Inferior parietal cortex (tissue), 1 donor: ENCODE data around the gene ASAP3.
"Not testable (repeated sequence)": the region's sequence is repeated elsewhere in the genome, so short reads cannot be mapped to it uniquely, and the experiment has no call there.

ENCODE experiments used
- DNase-seq: peaks from one replicate; pipeline ENCODE4 v3.0.0-alpha.2; 2016; ENCODE audit errors: extremely low spot score

Gene ASAP3

DNA sequence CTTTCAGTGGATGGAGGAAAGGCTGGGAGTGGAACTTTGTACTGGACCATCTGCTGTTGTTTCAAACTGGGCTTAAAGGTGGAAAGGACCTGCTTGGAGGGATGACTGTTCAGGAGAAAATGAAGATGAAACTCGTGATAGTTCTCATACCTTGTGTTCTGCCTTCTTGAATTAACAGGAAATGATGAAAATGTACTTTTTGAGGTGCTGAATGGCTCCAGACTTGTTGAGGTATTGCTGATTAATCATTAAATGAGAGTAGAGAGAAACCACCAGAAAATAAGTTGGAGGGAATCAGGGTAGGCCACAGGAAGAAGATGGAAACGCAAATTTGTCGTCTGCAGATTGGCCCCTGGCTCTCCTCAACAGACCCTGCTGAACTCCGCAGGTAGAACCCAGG is 88.1 kb downstream of the ASAP3 start:
- DNase-seq: no peak

DNA sequence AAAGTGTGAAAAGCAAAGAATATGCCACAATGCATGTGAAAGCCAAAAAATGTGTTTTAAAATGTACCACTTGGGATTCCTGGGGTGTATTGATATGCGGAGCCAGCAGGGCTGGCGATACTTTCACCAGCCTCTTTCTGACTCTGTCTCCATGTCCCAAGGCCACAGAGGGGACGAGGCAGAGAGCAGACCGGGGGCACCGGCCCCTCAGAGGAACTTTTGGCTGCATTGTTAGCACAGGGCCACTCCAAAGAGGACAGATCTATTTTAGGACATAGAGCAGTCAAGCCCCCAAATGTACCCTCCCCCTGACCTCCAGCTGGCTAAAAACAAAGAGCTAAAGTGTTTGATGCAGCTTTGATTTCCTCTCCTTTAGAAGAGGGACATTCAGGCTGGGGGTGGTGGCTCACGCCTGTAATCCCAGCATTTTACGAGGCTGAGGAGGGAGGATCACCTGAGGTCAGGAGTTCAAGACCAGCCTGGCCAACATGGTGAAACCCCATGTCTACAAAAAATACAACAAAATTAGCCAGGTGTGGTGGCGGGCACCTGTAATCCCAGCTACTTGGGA is 88.7 kb downstream of the ASAP3 start:
- DNase-seq: no peak

DNA sequence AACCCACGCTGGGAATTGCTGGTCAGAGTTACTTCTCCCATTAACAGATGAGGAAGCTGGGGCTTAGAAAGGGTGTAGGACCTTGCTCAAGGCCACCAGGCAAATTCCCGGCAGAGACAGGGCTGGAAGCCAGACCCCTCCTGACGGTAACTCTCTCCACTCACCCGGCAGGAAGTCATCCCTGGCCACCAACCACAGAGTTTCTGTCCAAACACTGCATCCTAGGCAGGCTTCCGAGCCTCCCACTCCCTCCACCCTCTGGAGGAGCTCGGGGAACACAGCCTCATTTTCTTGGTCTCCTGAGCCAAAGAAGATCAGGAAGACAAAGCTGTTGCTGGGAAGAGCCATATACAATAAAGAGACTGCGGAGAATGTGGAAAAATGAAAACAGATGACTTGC is 89.3 kb downstream of the ASAP3 start:
- no peak for DNase-seq

DNA sequence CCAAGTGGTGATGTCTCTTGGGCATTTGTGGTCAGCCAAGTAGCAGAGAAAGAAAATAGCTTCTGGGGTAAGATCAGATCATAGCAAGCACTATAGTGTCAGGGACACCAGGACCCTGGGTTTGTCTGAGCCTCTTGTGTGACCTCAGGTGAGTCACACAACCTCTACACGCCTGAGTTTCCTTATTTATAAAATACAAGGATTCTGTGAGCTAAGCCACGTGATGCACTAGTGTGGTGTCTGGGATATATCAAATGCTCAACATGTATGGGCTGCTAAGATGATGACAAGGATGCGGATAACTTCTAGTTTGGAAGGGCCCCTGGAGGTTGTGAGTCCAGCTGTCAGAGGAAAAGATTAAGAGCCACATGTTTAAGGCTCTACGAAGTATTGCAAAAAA is 89.8 kb downstream of the ASAP3 start:
- DNase-seq: no peak

DNA sequence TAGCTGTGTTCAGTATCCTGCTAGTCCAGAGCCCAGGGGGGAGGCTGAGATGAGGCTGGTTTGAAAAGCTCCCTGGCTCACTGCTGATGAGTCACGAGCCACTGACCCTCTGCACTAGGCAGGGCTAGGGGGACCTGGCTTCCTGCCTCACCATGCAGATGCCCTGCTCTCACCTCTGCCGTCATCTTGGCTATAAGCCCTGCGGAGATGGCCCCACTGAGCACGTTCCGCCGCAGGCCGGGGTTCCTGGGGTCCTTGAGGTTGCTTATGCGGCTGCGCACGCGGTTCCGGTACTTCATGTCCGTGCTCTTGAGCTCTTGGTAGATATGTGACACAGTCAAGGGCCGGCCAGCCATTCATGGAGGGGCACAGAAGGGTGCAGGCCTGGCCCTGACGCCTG is 90.3 kb downstream of the ASAP3 start:
- DNase-seq: no peak

DNA sequence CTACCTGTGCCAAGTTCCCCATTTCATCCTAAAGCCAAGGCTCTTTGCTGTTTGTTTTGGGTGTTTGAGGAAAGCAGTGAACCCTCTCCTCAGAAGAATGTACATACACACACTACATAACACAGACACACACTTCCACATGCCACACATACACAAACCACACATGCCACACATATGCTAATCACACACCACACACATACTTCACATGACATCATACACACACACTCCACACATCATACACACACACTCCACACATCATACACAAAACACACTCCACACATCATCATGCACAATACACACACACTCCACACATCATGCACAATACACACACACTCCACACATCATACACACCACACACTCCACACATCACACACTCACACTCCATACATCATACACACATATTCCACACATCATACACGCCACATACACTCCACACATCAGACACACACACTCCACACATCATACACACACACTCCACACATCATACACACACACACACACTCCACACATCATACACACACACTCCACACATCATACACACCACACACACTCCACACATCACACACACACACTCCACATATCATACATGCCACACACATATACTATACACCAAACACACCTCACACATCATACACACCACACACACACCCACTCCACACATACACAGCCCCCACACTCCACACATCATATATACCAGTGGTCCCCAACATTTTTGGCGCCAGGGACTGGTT is 91.7 kb downstream of the ASAP3 start:
- no peak for DNase-seq

DNA sequence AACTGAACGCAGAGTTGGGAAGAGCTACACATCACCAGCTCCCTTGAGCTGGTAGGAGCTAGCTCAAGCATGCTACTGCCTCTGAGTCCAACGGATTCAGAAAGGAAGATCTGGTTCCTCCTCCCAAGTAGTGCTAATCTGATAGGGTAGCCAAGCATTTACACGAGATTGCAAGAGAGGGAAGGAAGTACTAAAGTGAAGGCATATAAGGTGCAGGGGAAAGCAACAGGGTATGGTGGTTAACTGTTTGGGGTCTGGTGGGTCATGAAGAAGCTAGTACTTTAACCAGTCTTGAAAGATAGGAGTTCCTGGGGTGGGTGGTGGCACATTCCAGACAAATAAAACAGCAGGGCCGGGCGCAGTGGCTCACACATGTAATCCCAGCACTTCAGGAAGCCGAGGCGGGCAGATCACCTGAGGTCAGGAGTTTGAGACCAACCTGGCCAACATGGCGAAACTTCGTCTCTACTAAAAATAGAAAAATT is 94.1 kb downstream of the ASAP3 start:
- DNase-seq: no peak

DNA sequence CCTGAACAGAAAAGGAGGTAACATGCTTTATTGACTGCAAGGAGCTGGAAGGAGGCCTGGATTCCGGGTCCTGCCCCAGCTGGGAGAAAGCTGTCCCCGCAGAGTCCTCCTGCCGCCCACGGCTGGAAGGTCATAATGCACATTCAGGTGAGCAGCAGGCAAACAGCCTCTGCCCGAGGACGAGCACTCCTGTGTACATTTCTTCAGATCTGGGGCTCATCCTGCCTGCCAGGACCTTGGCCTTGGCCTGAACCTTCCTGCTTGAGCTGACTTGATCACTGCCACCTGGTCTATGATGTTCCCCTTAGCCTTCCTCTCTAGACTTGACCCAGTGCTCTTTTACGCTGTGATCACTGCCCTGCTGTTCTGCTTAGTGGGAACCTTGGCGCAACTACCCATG is 96.5 kb downstream of the ASAP3 start:
- DNase-seq: no peak

DNA sequence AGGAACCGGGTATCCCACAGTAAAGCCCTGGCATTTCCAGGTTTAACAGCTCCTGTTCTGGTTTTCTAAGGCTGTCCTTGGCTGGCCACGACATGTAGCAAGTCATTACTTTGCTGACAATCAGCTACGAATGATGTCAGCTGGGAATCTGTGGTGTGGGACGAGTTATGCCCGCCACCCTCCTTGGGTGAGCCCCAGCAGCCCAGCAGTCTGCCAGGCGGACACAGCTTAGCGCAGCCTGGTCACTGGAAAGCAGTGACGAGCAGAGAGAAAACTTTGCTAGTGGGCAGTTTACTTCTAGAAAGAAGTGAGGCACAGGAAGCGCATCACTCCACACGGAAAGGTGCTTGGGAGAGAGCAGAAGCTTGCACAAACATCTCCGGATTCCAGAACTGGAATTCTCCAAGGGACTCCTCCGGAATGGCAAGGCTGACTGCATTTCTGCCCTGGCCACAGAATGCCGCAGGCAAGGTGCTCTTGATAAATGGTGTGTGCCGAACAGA is 98.8 kb downstream of the ASAP3 start:
- DNase-seq: no peak

DNA sequence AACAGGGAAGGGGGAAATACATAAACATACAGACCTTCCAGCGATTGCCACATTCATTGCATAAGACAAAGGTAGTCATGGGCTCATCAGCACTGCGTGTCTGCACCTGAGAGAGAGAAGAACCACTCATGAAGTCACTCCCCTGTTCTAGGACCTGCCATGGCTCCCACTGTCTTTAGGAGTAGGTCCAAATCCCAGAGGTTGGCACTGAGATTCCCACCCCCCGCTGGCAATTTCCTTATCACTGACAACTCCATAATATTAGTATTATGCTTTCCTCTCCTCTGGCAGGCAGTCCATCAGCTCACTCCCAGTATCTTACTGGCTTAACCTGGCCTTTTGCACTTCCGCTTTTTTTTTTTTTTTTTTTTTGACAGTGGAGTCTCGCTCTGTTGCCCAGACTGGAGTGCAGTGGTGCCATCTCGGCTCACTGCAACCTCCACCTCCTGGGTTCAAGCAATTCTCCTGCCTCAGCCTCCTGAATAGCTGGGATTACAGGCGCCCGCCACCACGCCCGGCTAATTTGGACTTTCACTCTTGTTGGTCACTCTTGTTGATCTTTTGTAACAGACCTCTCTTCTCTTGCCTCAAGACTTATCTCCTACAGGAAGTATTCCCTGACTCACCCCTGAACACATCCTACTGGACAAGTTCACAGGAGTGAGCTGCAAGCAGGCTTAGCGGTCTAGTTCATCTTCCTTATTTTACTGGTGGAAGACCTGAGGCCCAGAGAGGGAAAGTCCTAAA is 99.5 kb downstream of the ASAP3 start:
- DNase-seq: no peak

DNA sequence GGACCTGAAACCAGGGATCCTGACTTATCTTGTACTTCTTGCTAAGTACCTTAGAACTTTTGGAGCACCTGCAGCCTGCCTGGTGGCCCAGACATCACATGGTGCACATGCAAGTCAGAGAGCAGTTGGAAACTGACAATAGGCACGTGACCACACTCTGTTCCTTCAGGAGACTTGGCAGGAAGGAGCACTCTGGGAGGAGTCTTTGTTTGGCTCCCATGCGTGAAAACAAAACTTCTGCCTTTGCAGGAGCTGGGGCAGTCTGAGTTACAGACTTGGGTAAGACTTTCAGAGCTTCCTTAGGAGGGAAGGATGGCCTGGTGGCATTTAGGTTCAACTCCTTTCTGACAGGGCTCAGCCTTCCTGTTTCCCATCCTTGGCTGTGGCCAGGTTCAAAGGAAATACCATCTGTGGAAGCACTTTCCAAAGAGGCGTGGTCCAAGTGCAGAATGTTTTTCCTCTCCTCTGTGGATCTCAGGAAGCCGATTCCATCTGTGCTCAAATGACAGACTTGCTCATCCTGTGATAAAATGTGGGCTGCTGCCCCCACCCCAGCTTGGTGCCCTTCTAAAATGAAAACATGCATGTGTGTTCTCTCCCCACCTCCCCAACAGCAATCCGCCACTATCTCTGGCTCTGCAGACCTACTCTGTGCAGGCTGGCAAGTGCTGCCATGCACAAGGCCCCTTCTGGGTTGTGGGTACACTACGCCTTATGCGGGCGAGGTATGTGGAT is 100.2 kb downstream of the ASAP3 start:
- DNase-seq: no peak

DNA sequence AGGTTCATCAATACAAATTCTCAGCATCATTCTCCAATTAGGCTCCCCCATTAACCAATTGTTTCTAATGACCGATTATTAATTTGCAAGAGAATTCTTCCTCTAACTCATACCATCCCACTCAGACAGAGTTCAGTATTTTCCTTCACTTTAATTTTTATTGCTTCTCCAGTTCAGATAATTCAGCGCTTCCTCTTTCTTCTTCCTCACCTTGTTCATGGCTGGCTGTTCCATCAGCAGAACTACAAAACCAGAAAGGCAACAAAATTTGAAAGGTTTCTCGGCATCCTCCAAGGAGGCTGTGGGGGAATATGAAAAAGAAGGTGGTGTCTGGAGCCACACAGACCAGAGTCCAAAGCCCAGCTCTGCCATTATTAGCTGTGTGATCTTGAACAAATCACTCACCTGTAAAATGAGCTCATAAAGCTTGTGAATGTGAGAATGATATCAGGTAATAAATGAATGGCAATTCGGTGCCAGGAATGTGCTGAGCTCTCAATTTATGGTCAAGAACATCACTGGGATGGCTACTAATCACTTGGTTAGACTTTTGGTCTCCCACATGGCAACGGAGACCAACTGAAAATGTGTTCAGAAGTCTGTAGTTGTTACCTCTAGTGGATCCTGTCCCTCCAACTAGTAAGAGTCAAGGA is 102.6 kb downstream of the ASAP3 start:
- no peak for DNase-seq

DNA sequence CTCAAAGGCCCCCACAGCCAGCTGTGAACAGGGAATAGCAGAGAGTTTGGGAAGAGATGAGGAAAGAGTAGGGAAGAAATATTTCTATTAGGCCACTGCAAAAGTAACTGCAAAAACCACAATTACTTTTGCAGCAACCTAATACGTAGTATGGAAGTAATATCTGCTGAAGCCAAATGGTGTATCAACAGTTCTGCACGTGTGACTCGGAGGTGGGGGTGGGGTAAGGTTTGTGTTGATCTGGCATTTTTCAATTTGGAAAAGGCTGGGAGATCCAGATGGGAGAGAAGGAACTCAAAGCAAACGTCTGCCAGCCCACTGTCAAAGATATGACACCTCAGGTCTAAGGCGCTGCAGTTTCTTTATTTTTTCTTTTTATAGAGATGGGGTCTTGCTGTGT is 103.3 kb downstream of the ASAP3 start:
- no peak for DNase-seq

DNA sequence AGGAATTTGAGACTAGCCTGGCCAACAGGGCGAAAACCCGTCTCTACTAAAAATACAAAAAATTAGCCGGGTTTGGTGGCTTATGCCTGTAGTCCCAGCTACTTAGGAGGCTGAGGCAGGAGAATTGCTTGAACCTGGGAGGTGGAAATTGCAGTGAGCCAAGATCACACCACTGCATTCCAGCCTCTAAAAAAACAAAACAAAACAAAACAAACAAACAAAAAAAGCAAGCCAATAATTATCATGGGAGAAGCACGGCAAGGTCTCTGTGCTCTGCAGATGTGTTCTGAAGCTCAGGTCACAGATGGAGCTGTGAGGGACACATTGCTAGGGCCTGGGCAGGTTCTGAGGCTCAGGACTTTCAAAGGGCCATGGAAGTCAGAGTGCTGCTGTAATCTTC is 103.7 kb downstream of the ASAP3 start:
- DNase-seq: not testable (repeated sequence)
